GDM1 (cell line): ENCODE measurements around the gene OR51V1.
"Not testable (repeated sequence)": the region's sequence is repeated elsewhere in the genome, so short reads cannot be mapped to it uniquely, and the experiment has no call there.

Experiments
- DNase-seq: peaks from one replicate; lab custom pipeline; 2025; lab: John Stamatoyannopoulos, UW

OR51V1 gene

GRCh38 chr11:5200582-5200981 lies at the start of gene OR51V1:
Gene OR51V1, minus strand, starts transcription at chr11:5200682. Its CDS starts 0 bp downstream, at chr11:5200682.
- no peak for DNase-seq

GRCh38 chr11:5249807-5250396 lies 49.4 kb upstream of the OR51V1 start, which contains the start of gene HBG1:
Gene HBG1, minus strand, starts transcription at chr11:5249857. Its CDS starts 53 bp downstream, at chr11:5249804.
- DNase-seq = not testable (repeated sequence)

- DNase-seq = not testable (repeated sequence)
These were observed 48.0 kb upstream of the OR51V1 start for GRCh38 chr11:5248498-5248897.

- no peak for DNase-seq
These were observed 47.1 kb upstream of the OR51V1 start for GRCh38 chr11:5247472-5248192.

GRCh38 chr11:5246772-5247471 lies 46.4 kb upstream of the OR51V1 start:
- DNase-seq = no peak

- DNase-seq = no peak
These were observed 44.7 kb upstream of the OR51V1 start for GRCh38 chr11:5245155-5245554.

GRCh38 chr11:5243816-5244180 lies 43.3 kb upstream of the OR51V1 start:
- no peak for DNase-seq

GRCh38 chr11:5242933-5243815 lies 42.7 kb upstream of the OR51V1 start:
- DNase-seq = no peak

- no peak for DNase-seq
These were observed 41.7 kb upstream of the OR51V1 start for GRCh38 chr11:5242208-5242607.

- no peak for DNase-seq
These were observed 41.0 kb upstream of the OR51V1 start for GRCh38 chr11:5241458-5241857.

- no peak for DNase-seq
These were observed 40.0 kb upstream of the OR51V1 start for GRCh38 chr11:5240458-5240857.

GRCh38 chr11:5240056-5240455 lies 39.6 kb upstream of the OR51V1 start:
- no peak for DNase-seq

GRCh38 chr11:5239046-5239445 lies 38.6 kb upstream of the OR51V1 start:
- DNase-seq = no peak

GRCh38 chr11:5238486-5238885 lies 38.0 kb upstream of the OR51V1 start:
- DNase-seq = no peak

GRCh38 chr11:5237420-5237819 lies 36.9 kb upstream of the OR51V1 start:
- no peak for DNase-seq

- DNase-seq = no peak
These were observed 35.0 kb upstream of the OR51V1 start for GRCh38 chr11:5235364-5236095.

- peak; percentile 47 for DNase-seq
These were observed 33.9 kb upstream of the OR51V1 start, which contains the start of gene HBD for GRCh38 chr11:5234381-5234834. Gene HBD, minus strand, starts transcription at chr11:5234483. Its CDS starts 50 bp downstream, at chr11:5234433.

- DNase-seq = no peak
These were observed 32.8 kb upstream of the OR51V1 start for GRCh38 chr11:5233307-5233706.

GRCh38 chr11:5232821-5233220 lies 32.3 kb upstream of the OR51V1 start:
- DNase-seq = no peak

- DNase-seq = no peak
These were observed 31.7 kb upstream of the OR51V1 start for GRCh38 chr11:5232176-5232575.

- DNase-seq = no peak
These were observed 30.6 kb upstream of the OR51V1 start for GRCh38 chr11:5231111-5231510.
